IMR-90 (cell line): Measurements from ENCODE around the gene ANP32A. TPM values are rescaled to one million over a fixed set of nuclear protein-coding genes. Genes with fewer than 3 reads are reported as not detected.

ENCODE experiments used
- ATAC-seq: fragments of 200-7000 bp; cut with Tn5 transposase; 2 replicates; pipeline ENCODE4 v1.9.1; 2020; ENCODE audit warnings: low read depth, mild to moderate bottlenecking, moderate library complexity
- BruUV-seq: library from RNA; stranded (reverse); fragments of 400-500 nt; replicated peaks from 2 replicates; lab custom pipeline; 2021; lab: Mats Ljungman, UMichigan
- CTCF ChIA-PET: fragments of 300-600 bp; formaldehyde crosslinking; extraction: SDS; loops from one replicate; lab custom pipeline; 2021; ENCODE audit warnings: antibody characterized with exemption; lab: Yijun Ruan, JAX
- POLR2A ChIA-PET: fragments of 300-600 bp; sonication (Branson Sonifier 250); formaldehyde crosslinking; loops from one replicate; lab custom pipeline; 2022; ENCODE audit warnings: antibody characterized with exemption; ENCODE audit not compliant: unreplicated experiment; lab: Charles Lee
- DNase-seq: peaks from one replicate; pipeline ENCODE4 v3.0.0; 2013
- H2AFZ ChIP-seq: replicated peaks from 2 replicates; pipeline ENCODE3; 2013; ENCODE audit warnings: low read length, mild to moderate bottlenecking; ENCODE audit not compliant: poor library complexity
- H2AK5ac ChIP-seq: 2 replicates; pipeline ENCODE4 v1.6.1; 2013; ENCODE audit warnings: low read depth, low read length, inconsistent platforms
- H2AK9ac ChIP-seq: replicated peaks from 2 replicates; pipeline ENCODE3; 2013; ENCODE audit warnings: mild to moderate bottlenecking, low read depth, low read length, moderate library complexity; ENCODE audit not compliant: poor library complexity
- H2BK120ac ChIP-seq: 2 replicates; pipeline ENCODE4 v1.6.1; 2013; ENCODE audit warnings: low read depth, low read length, inconsistent platforms
- H2BK15ac ChIP-seq: 3 replicates; pipeline ENCODE4 v1.6.1; 2013; ENCODE audit warnings: low read depth, low read length, inconsistent platforms
- H2BK20ac ChIP-seq: 2 replicates; pipeline ENCODE4 v1.6.1; 2013; ENCODE audit warnings: low read depth, mild to moderate bottlenecking, inconsistent platforms, low read length, moderate library complexity
- H2BK5ac ChIP-seq: 2 replicates; pipeline ENCODE4 v1.6.1; 2013; ENCODE audit warnings: mild to moderate bottlenecking, low read depth, low read length, inconsistent platforms; ENCODE audit not compliant: poor library complexity, severe bottlenecking
- H3K14ac ChIP-seq: replicated peaks from 2 replicates; pipeline ENCODE4 v1.6.1; 2013; ENCODE audit warnings: low read depth, low read length, inconsistent platforms
- H3K18ac ChIP-seq: 2 replicates; pipeline ENCODE4 v1.6.1; 2013; ENCODE audit warnings: low read depth, low read length, control low read depth
- H3K23ac ChIP-seq: 2 replicates; pipeline ENCODE4 v1.6.1; 2013; ENCODE audit warnings: low read depth, low read length, inconsistent platforms
- H3K27ac ChIP-seq: 2 replicates; pipeline ENCODE4 v1.5.1; 2013; ENCODE audit warnings: mild to moderate bottlenecking, control low read depth, low read length; ENCODE audit not compliant: insufficient read depth
- H3K27me3 ChIP-seq: 2 replicates; pipeline ENCODE4 v1.6.1; 2013; ENCODE audit warnings: low read length; ENCODE audit not compliant: control insufficient read depth, insufficient read depth
- H3K36me3 ChIP-seq: 2 replicates; pipeline ENCODE4 v1.6.1; 2013; ENCODE audit warnings: low read length, mixed read lengths; ENCODE audit not compliant: control insufficient read depth, insufficient read depth
- H3K4ac ChIP-seq: 2 replicates; pipeline ENCODE4 v1.6.1; 2013; ENCODE audit warnings: low read depth, low read length, inconsistent platforms
- H3K4me1 ChIP-seq: 2 replicates; pipeline ENCODE4 v1.6.1; 2013; ENCODE audit warnings: low read length, mixed read lengths; ENCODE audit not compliant: control insufficient read depth, insufficient read depth
- H3K4me2 ChIP-seq: 2 replicates; pipeline ENCODE4 v1.6.1; 2013; ENCODE audit warnings: low read depth, mild to moderate bottlenecking, control low read depth, low read length, moderate library complexity
- H3K4me3 ChIP-seq: 2 replicates; pipeline ENCODE4 v1.5.1; 2013; ENCODE audit warnings: low read depth, mild to moderate bottlenecking, control low read depth, low read length, moderate library complexity; ENCODE audit not compliant: insufficient read depth
- H3K56ac ChIP-seq: 2 replicates; pipeline ENCODE4 v1.6.1; 2013; ENCODE audit warnings: low read length, inconsistent platforms; ENCODE audit not compliant: insufficient read depth; ENCODE audit errors: extremely low read depth
- H3K79me1 ChIP-seq, 2 experiments: 2 replicates each; pipeline ENCODE4 v1.6.1; 2013; ENCODE audit warnings: low read length in 2 of 2, inconsistent platforms in 1 of 2, low read depth in 1 of 2
- H3K9ac ChIP-seq: 2 replicates; pipeline ENCODE4 v1.6.1; 2013; ENCODE audit warnings: low read depth, low read length, control low read depth
- H3K9me1 ChIP-seq: 2 replicates; pipeline ENCODE4 v1.6.1; 2013; ENCODE audit warnings: low read length, inconsistent platforms; ENCODE audit not compliant: insufficient read depth
- H3K9me3 ChIP-seq: 2 replicates; pipeline ENCODE4 v1.6.1; 2013; ENCODE audit warnings: low read length; ENCODE audit not compliant: control insufficient read depth, insufficient read depth
- H4K20me1 ChIP-seq: 2 replicates; pipeline ENCODE4 v1.6.1; 2013; ENCODE audit warnings: low read length, inconsistent platforms; ENCODE audit not compliant: insufficient read depth
- H4K5ac ChIP-seq: 2 replicates; pipeline ENCODE4 v1.6.1; 2013; ENCODE audit warnings: mild to moderate bottlenecking, low read depth, low read length, control low read depth
- H4K8ac ChIP-seq, 2 experiments: 2 replicates each; pipeline ENCODE4 v1.6.1; 2013; ENCODE audit warnings: low read depth in 2 of 2, low read length in 2 of 2, control low read depth in 1 of 2, inconsistent platforms in 1 of 2
- H4K91ac ChIP-seq: 2 replicates; pipeline ENCODE4 v1.6.1; 2013; ENCODE audit warnings: low read depth, low read length, inconsistent platforms; ENCODE audit not compliant: insufficient read depth
- POLR2A ChIP-seq: IDR thresholded peaks from 2 replicates; pipeline ENCODE4 v1.6.1; 2012; ENCODE audit warnings: mild to moderate bottlenecking, low read depth, low read length
- SMC3 ChIP-seq: fragments of 150-350 bp; IDR thresholded peaks from 2 replicates; pipeline ENCODE4 v1.6.1; 2016; ENCODE audit warnings: low read depth, mild to moderate bottlenecking, antibody characterized with exemption, low read length, moderate library complexity
- WGBS, 2 experiments: methylation state at CpG; one replicate each; pipeline versions ENCODE4 v1.1.5 to v1.1.7; 2013; ENCODE audit warnings: missing lambda C conversion rate in 2 of 2; ENCODE audit not compliant: insufficient read length in 1 of 2; ENCODE audit errors: extremely low coverage in 2 of 2; 5-methylcytosine and 5-hydroxymethylcytosine counted together
- dilution Hi-C: fragments of 300-500 bp; cut with HindIII; formaldehyde crosslinking; loops from one replicate; pipeline ENCODE4 v1.14.3; 2018; ENCODE audit warnings: low sequenced_read_pairs; ENCODE audit not compliant: unreplicated experiment
- in situ Hi-C: fragments of 300-500 bp; cut with MboI; formaldehyde crosslinking; loops from 3 replicates; pipeline ENCODE4 v1.14.3; 2019; ENCODE audit warnings: low sequenced_read_pairs, inconsistent platforms, mixed read lengths
- intact Hi-C: fragments of 100-400 bp; cut with micrococcal nuclease; formaldehyde crosslinking; loops from 2 replicates; pipeline ENCODE4 v1.10.0; 2022
- polyA plus RNA-seq, 3 experiments: library from polyadenylated mRNA; depleted of rRNA; stranded (reverse); fragments of >200 nt; gene quantifications; 2 replicates each; pipeline ENCODE4 v1.2.3, GENCODE V29; 2012; ENCODE audit warnings: low replicate concordance in 1 of 3
- total RNA-seq: library from RNA; depleted of rRNA; stranded (reverse); fragments of >200 nt; gene quantifications from 2 replicates; pipeline ENCODE4 v1.2.3, GENCODE V29; 2012

The ANP32A gene
- total and polyA plus RNA-seq, 2 of the 4 experiments (the other 2 are of a cell fraction), result 62.4 to 72.8 TPM

DNA sequence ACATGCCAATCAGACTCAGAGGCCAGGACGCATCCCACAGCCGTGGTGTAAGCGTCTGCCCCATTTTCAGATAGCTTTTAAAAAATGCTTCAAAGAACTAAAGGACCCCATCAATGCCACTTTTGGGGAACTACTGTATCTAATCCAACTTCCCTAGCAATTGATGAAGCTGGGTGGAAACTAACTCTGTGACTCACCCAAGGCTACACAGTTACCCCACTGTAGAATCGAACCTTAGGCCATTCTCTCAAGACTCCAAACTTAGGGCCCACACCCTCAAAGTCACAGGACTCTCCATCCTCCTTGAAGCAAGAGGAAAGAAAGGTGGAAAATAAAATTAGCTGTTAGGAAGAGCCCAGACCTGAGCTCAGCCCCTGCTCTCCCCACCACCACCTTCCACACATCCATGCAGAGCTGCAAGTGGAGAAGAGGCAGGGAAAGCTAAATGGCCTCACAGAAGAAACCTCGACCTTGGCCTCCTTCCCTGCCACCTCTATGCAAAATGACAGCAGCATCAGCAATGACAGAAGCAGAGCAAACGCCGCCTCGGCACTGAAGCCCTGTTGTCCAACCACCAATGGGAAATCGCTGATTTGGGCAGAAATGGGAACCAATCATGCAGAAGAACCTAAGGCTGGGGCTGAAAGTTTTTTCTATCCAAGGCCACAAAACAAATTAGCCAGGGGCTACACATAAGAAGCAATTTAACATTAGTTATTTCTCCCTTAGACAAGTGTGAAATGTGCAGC lies 22.2 kb downstream of the ANP32A start:
- BruUV-seq, result no TSS peak
- Histone ChIP-seq H3K14ac (no peak overlapping the region), H3K36me3 (no peaks in the 10 kb centered on the region; the same call in 1 of the 2 replicates), H3K9me3 (no peaks in the 10 kb centered on the region), H3K4me1 (peaks cover 11% of the 10 kb centered on the region), H2AK5ac (no peak overlapping the region), H2BK15ac (no peak overlapping the region), H3K4ac (no peak overlapping the region), H3K18ac (no peak overlapping the region), H3K9me1 (peaks cover 30% of the 10 kb centered on the region), H4K20me1 (peaks cover 91% of the 10 kb centered on the region), H2AFZ (no peak overlapping the region), H3K4me2 (no peak overlapping the region), H3K4me3 (no peak overlapping the region), H3K27ac (no peak overlapping the region), H3K56ac (no peak overlapping the region), H2BK20ac (no peak overlapping the region), H4K91ac (no peak overlapping the region), H3K79me1 (peaks cover 61 to 91% of the 10 kb centered on the region in 2 experiments), H2AK9ac (no peak overlapping the region), H2BK5ac (no peak overlapping the region), H4K5ac (no peak overlapping the region), H4K8ac (no peak overlapping the region), H3K27me3 (no peaks in the 10 kb centered on the region), H3K23ac (0 out of 2 replicates have a peak overlapping the region, but pooled peaks have one; percentile 9), H3K9ac (no peak overlapping the region), H2BK120ac (no peak overlapping the region)
- dilution Hi-C loops (no loop called here), in situ Hi-C loops (loop anchor here (10.0 kb wide), 1 partner anchor 64 kb away; no protein-coding TSS in a partner anchor), intact Hi-C loops (loop anchor here (2.0 kb wide), 1 partner anchor 14 kb away; no protein-coding TSS in a partner anchor)
- WGBS, 2 experiments, result 89% methylated on average over 3 of the region's 9 CpGs; no CpG with 5 or more reads in 1 of the 2 experiments
- CTCF ChIA-PET, result no interaction called here
- no peak for ATAC-seq
- POLR2A ChIA-PET, result no interaction called here
- DNase-seq, result no peak
- TF ChIP-seq SMC3, result no peak
- TF ChIP-seq POLR2A, result no peak
